Measurements from ENCODE around the gene UQCRFS1. TPM values are rescaled to one million over a fixed set of nuclear protein-coding genes. Genes with fewer than 3 reads are reported as not detected.
A peak's percentile ranks its signal among the peaks of the same experiment; 100 is the strongest.
"Not testable (repeated sequence)": the region's sequence is repeated elsewhere in the genome, so short reads cannot be mapped to it uniquely, and the experiment has no call there.

Gene UQCRFS1
- total RNA-seq, 1 experiment from 2014 or later: 63.2 TPM

- no peak for DNase-seq (ENCODE audit: low read depth)
Observed at GRCh38 chr19:29215322-29215845, 2.4 kb upstream of the UQCRFS1 start.

GRCh38 chr19:29214411-29214810 is 1.5 kb upstream of the UQCRFS1 start:
- no peak for DNase-seq (ENCODE audit: low read depth)

- no peak for DNase-seq (ENCODE audit: low read depth)
Observed at GRCh38 chr19:29212356-29212647, 649 bp downstream of the UQCRFS1 start.

GRCh38 chr19:29211562-29212355 is 1.2 kb downstream of the UQCRFS1 start:
- DNase-seq (ENCODE audit: low read depth): peak; percentile 32

- not testable (repeated sequence) for DNase-seq (ENCODE audit: low read depth)
Observed at GRCh38 chr19:29211041-29211440, 1.9 kb downstream of the UQCRFS1 start.

GRCh38 chr19:29210502-29210901 is 2.4 kb downstream of the UQCRFS1 start:
- not testable (repeated sequence) for DNase-seq (ENCODE audit: low read depth)

- DNase-seq (ENCODE audit: low read depth): not testable (repeated sequence)
Observed at GRCh38 chr19:29207403-29208187, 5.4 kb downstream of the UQCRFS1 start.

GRCh38 chr19:29206453-29206852 is 6.5 kb downstream of the UQCRFS1 start:
- no peak for DNase-seq (ENCODE audit: low read depth)

- DNase-seq (ENCODE audit: low read depth): no peak
Observed at GRCh38 chr19:29202281-29202680, 10.7 kb downstream of the UQCRFS1 start.

- no peak for DNase-seq (ENCODE audit: low read depth)
Observed at GRCh38 chr19:29201855-29202254, 11.1 kb downstream of the UQCRFS1 start.

- DNase-seq (ENCODE audit: low read depth): no peak
Observed at GRCh38 chr19:29194658-29195057, 18.3 kb downstream of the UQCRFS1 start.

GRCh38 chr19:29193155-29193554 is 19.8 kb downstream of the UQCRFS1 start:
- DNase-seq (ENCODE audit: low read depth): no peak

- no peak for DNase-seq (ENCODE audit: low read depth)
Observed at GRCh38 chr19:29191005-29191404, 21.9 kb downstream of the UQCRFS1 start.

- no peak for DNase-seq (ENCODE audit: low read depth)
Observed at GRCh38 chr19:29189033-29189360, 24.0 kb downstream of the UQCRFS1 start.

GRCh38 chr19:29188289-29189032 is 24.5 kb downstream of the UQCRFS1 start:
- DNase-seq (ENCODE audit: low read depth): no peak

- DNase-seq (ENCODE audit: low read depth): no peak
Observed at GRCh38 chr19:29187676-29188075, 25.3 kb downstream of the UQCRFS1 start.

- no peak for DNase-seq (ENCODE audit: low read depth)
Observed at GRCh38 chr19:29185427-29185826, 27.5 kb downstream of the UQCRFS1 start.

- no peak for DNase-seq (ENCODE audit: low read depth)
Observed at GRCh38 chr19:29176981-29177754, 35.8 kb downstream of the UQCRFS1 start.

- no peak for DNase-seq (ENCODE audit: low read depth)
Observed at GRCh38 chr19:29173896-29174295, 39.1 kb downstream of the UQCRFS1 start.

GRCh38 chr19:29172302-29172701 is 40.6 kb downstream of the UQCRFS1 start:
- DNase-seq (ENCODE audit: low read depth): no peak

GRCh38 chr19:29171525-29171924 is 41.4 kb downstream of the UQCRFS1 start:
- no peak for DNase-seq (ENCODE audit: low read depth)

- DNase-seq (ENCODE audit: low read depth): no peak
Observed at GRCh38 chr19:29170554-29170953, 42.4 kb downstream of the UQCRFS1 start.

Measured in M059J (cell line).